Prostate gland (tissue), 2 donors: Measurements from ENCODE around the gene SLC35A5.

Experiments
- POLR2A ChIP-seq: fragments of 450-650 bp; IDR thresholded peaks from one replicate; pipeline ENCODE4 v1.6.1; 2016; ENCODE audit warnings: antibody characterized with exemption, mild to moderate bottlenecking
- POLR2AphosphoS5 ChIP-seq: sonication (generic); formaldehyde crosslinking; IDR thresholded peaks from one replicate; pipeline ENCODE4 v1.6.1; 2017; ENCODE audit warnings: antibody characterized with exemption
- TF ChIP-seq, protein P1 (sequence below), 4 experiments: fragments of 200-600 bp in 2 of 4; fragments of 450-650 bp in 2 of 4; sonication (generic) in 2 of 4; IDR thresholded peaks; 1 replicate in 3 of 4; 2 replicates in 1 of 4; pipeline ENCODE4 v1.5.1; 2016 to 2019; ENCODE audit warnings: antibody characterized with exemption in 4 of 4, mild to moderate bottlenecking in 2 of 4, moderate library complexity in 2 of 4

DNA sequence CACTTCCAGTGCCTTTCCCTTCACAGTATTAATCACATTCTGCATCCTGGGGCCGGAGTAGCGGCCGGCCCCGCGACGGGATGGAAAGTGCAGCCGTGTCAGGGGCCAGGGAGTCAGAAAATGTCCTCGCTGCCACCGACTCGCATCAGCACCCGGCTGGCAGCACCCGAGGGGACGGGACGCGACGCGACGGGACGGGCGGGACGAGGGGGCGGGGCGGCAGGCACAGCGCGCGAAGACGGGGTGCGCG, 436 bp upstream of the SLC35A5 start:
- TF ChIP-seq POLR2A (no peak), POLR2AphosphoS5 (no peak)
- TF ChIP-seq, protein P1, sequence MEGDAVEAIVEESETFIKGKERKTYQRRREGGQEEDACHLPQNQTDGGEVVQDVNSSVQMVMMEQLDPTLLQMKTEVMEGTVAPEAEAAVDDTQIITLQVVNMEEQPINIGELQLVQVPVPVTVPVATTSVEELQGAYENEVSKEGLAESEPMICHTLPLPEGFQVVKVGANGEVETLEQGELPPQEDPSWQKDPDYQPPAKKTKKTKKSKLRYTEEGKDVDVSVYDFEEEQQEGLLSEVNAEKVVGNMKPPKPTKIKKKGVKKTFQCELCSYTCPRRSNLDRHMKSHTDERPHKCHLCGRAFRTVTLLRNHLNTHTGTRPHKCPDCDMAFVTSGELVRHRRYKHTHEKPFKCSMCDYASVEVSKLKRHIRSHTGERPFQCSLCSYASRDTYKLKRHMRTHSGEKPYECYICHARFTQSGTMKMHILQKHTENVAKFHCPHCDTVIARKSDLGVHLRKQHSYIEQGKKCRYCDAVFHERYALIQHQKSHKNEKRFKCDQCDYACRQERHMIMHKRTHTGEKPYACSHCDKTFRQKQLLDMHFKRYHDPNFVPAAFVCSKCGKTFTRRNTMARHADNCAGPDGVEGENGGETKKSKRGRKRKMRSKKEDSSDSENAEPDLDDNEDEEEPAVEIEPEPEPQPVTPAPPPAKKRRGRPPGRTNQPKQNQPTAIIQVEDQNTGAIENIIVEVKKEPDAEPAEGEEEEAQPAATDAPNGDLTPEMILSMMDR (IDR thresholded peaks at IDR 0.05) = no peak
